NB4 (cell line): Measurements from ENCODE around the gene ENO3.

Experiments
- POLR2A ChIP-seq: IDR thresholded peaks from 2 replicates; pipeline ENCODE4 v1.6.1; 2011; ENCODE audit warnings: mild to moderate bottlenecking; ENCODE audit not compliant: insufficient read length; ENCODE audit errors: extremely low read depth
- TF ChIP-seq, protein P1 (sequence below): IDR thresholded peaks from one replicate; pipeline ENCODE4 v1.5.1; 2012; ENCODE audit warnings: low read depth, low read length

DNA sequence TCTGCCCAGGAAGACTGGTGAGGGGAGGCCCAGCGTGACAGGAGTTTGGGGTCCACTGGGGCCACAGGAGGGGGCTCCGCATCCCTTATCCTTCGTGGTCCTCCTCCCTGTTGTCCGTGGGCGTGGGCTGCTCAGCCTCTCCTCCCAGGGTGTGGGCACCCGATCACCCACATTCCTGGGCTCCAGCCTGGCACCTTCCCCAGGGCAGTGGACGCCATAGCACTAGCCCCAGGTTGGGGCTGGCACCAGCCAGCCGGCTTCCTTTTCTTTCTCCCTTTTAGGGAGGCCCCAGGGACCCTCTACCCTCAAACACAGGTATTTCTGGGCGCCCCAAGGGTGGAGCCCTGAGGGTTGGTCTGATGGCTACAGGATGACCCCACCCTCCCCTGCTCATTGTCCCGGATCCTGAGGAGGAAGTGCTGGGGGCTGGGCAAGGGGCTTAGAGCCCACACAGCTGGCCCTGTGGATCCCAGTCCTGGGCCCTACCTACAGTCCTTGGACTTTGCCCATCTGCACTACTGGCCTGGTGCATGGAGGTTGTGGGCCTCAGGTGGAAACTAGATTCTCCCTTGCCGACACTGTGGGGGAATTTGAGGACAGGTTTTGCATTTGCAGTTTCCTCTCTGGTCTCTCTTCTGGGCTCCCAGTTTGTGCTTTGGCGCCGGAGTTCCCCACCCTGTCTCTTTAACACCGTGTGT lies 48.0 kb downstream of the ENO3 start:
- TF ChIP-seq POLR2A = no peak
- TF ChIP-seq, protein P1, sequence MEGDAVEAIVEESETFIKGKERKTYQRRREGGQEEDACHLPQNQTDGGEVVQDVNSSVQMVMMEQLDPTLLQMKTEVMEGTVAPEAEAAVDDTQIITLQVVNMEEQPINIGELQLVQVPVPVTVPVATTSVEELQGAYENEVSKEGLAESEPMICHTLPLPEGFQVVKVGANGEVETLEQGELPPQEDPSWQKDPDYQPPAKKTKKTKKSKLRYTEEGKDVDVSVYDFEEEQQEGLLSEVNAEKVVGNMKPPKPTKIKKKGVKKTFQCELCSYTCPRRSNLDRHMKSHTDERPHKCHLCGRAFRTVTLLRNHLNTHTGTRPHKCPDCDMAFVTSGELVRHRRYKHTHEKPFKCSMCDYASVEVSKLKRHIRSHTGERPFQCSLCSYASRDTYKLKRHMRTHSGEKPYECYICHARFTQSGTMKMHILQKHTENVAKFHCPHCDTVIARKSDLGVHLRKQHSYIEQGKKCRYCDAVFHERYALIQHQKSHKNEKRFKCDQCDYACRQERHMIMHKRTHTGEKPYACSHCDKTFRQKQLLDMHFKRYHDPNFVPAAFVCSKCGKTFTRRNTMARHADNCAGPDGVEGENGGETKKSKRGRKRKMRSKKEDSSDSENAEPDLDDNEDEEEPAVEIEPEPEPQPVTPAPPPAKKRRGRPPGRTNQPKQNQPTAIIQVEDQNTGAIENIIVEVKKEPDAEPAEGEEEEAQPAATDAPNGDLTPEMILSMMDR = no peak
